Activated CD4-positive, alpha-beta memory T cell treated with anti-CD3 and anti-CD28 coated beads, Interleukin-2, amount 10 ng/mL, durations not matched to agents 7 days and 5 days (primary cell): ENCODE data around the gene SELENOO. TPM values are rescaled to one million over a fixed set of nuclear protein-coding genes. Genes with fewer than 3 reads are reported as not detected.
A peak's percentile ranks its signal among the peaks of the same experiment; 100 is the strongest.

Experiments
- CTCF ChIA-PET: fragments of 350-600 bp; sonication (Branson Sonifier 250); formaldehyde crosslinking; loops from one replicate; lab custom pipeline; 2021; ENCODE audit warnings: antibody characterized with exemption, inconsistent platforms; lab: Charles Lee
- POLR2A ChIA-PET: fragments of 350-600 bp; sonication (Branson Sonifier 250); formaldehyde crosslinking; loops from one replicate; lab custom pipeline; 2021; ENCODE audit warnings: antibody characterized with exemption; lab: Charles Lee
- DNase-seq: peaks from one replicate; pipeline ENCODE4 v3.0.0-alpha.2; 2020
- H3K27ac Mint-ChIP-seq: one replicate; pipeline ENCODE4 v1.8.0; 2021; ENCODE audit warnings: mild to moderate bottlenecking, mixed read lengths
- H3K27me3 Mint-ChIP-seq: one replicate; pipeline ENCODE4 v1.8.0; 2021; ENCODE audit warnings: mixed read lengths
- H3K36me3 Mint-ChIP-seq: one replicate; pipeline ENCODE4 v1.8.0; 2021; ENCODE audit warnings: low read depth, mixed read lengths
- H3K4me1 Mint-ChIP-seq: one replicate; pipeline ENCODE4 v1.8.0; 2021; ENCODE audit warnings: mixed read lengths
- H3K4me3 Mint-ChIP-seq: one replicate; pipeline ENCODE4 v1.8.0; 2021; ENCODE audit warnings: mild to moderate bottlenecking, mixed read lengths
- H3K9me3 Mint-ChIP-seq: one replicate; pipeline ENCODE4 v1.8.0; 2021; ENCODE audit warnings: mixed read lengths
- total RNA-seq, 2 experiments: library from RNA; stranded (reverse); gene quantifications; one replicate each; pipeline ENCODE4 v1.2.3, GENCODE V29; 2021

The SELENOO gene
- total RNA-seq, 2 experiments from 2014 or later, result 21.5 TPM

DNA sequence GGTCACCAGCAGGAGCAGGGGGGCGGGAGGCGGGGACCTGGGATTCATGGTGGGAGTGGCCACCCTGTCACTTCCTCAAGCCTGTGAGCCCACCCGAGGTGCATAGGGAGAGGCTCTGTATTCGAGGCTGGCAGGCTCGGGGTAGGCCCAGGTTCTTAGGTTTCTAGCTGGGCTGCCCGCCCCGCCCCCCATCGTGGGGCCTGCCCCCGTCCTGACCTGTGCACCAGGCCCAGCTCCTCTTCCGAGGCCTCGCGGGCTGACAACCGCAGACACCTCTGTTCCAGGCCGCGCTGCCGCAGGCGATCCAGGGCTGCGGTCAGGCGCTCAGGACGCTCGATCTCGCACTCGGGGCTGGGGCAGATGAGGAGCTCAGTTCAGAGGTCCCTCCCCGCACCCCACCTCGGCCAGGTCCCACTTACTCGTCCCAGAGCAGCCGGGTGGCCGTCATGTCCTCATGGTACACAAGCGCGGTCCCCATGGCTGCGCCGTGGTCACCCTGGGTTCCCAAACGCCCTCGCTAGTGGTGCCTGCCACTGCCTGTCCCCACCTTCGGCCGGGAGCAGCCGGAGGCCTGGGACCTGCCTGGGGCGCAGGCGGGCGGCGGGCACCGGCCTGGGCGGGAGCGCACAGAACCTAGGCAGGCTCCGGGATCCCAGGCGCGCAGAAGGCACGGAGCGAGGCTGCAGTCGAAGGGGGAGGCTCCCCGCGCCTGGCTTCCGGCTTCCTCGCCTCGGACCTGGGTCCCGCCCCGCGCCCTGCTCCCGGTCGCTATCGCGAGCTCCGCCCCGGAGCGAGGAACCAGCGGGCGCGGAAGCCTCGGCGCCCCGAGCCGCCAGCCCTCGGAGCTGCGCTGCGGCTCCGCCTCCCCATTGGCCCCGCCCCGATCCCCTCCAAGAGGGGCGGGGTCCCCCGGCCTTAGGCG lies 50.0 kb downstream of the SELENOO start, which contains the start of gene HDAC10:
TSS of gene HDAC10 (minus strand) at position 711 of the 922 bp plus-strand sequence. CDS start at position 478, 233 bp downstream.
- no peaks in the 10 kb centered on the region for H3K9me3 Mint-ChIP-seq
- ChIA-PET CTCF (interaction anchor here (0.6 to 3.4 kb wide), 14 partner anchors 8 to 370 kb away, joined by 3 to 25 read pairs (median 4); partner anchors contain the start of gene SCO2), POLR2A (interaction anchor here (1.0 to 3.2 kb wide), 14 partner anchors 9 to 370 kb away, joined by 3 to 21 read pairs (median 4); partner anchors contain the start of genes LMF2, MAPK11, MAPK12 and NCAPH2)
- H3K4me1 Mint-ChIP-seq, result peaks cover 29% of the 10 kb centered on the region
- H3K36me3 Mint-ChIP-seq, result peaks cover 8% of the 10 kb centered on the region
- no peaks in the 10 kb centered on the region for H3K27me3 Mint-ChIP-seq
- peak within 1 kb of the TSS; percentile 69 for H3K27ac Mint-ChIP-seq
- peak; percentile 90 for DNase-seq
- peak within 1 kb of the TSS; percentile 82 for H3K4me3 Mint-ChIP-seq

DNA sequence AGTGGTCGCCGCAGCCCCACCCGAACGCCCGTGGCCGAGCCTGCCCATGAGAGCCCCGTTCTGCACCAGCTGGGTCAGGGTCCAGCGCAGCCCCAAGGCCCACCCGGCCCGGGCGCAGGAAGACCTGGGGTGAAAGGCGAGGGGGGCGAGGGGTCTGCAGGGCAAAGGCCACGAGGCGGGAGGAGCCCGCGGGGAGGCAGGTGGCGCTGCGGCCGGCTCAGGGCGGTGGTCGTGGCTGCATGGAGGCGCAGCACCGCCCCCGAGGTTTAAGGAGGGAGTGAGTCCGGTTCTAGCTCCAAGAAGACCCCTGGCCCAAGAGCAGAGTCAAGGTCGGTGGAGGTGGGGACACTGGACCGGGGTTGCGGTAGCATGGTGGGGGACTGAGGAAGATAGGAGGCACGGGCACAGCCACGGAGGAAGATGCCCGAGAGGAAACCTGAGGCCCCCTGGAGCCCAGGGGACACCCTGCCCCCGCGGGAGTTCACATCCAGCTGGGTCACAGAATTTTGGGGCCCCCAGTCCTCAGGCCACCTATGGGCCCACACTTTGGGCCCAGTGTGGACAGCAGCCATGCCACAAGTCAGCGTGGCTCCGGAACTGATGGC lies 50.8 kb downstream of the SELENOO start:
- Mint-ChIP-seq H3K4me1 (peaks cover 24% of the 10 kb centered on the region), H3K4me3 (peak overlapping the region; percentile 21), H3K27ac (no peak overlapping the region), H3K36me3 (peaks cover 8% of the 10 kb centered on the region), H3K27me3 (no peaks in the 10 kb centered on the region), H3K9me3 (no peaks in the 10 kb centered on the region)
- ChIA-PET CTCF (interaction anchor here (0.8 to 3.4 kb wide), 15 partner anchors 9 to 369 kb away, joined by 3 to 25 read pairs (median 4); partner anchors contain the start of gene SCO2), POLR2A (interaction anchor here (0.8 to 3.2 kb wide), 13 partner anchors 10 to 369 kb away, joined by 3 to 21 read pairs (median 4); partner anchors contain the start of genes LMF2, MAPK11, MAPK12 and NCAPH2)
- no peak for DNase-seq

DNA sequence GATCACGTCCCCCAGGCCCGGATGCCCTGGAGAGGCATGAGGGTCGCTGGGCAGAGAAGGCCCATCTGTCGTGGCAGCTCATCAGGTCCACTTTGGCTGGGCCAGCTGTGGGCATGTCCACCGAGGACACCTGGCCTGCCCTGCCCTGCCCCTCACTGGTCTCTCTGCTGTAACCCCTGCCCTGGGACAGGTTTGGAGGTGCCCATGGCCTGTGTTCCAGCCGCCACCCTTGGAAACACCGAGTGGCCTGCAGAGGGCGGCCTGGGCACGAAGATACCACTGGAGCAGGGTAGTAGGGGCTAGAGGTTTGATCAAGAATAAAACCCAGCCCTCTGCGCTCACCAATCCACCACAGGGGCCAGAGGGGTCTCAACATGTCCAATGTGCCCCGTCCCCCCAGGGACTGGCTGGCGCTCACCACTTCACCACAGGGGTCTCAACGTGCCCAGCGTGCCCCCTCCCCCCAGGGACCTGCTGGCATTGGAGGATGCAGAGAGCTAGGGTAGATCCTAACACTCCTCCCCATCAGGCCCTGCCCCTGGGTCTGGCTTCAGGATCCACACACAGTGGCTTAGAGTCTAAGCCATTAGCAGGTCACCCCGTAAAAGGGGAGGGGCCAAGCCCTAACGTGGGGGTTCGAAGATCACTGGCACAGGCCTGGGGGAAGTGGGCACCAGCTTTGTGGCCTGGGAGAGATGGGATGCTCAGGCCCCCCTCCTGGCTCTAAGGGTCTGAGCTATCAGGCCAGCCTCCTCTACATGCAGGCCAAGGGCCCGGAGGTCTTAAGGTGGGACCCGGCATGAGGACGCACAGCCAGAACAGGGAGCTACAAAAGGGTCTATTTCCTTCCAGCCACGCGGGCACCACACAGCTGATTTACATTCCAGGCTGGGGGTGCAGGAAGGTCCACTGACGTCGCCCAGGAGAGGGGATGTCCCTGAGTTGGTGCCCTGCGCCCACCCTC lies 51.6 kb downstream of the SELENOO start:
- H3K27me3 Mint-ChIP-seq, result no peaks in the 10 kb centered on the region
- peaks cover 21% of the 10 kb centered on the region for H3K4me1 Mint-ChIP-seq
- no peaks in the 10 kb centered on the region for H3K9me3 Mint-ChIP-seq
- CTCF ChIA-PET, result interaction anchor here (0.9 to 3.4 kb wide), 11 partner anchors 10 to 273 kb away, joined by 3 to 25 read pairs (median 4); partner anchors contain the start of gene SCO2
- H3K4me3 Mint-ChIP-seq, result peak overlapping the region; percentile 21
- POLR2A ChIA-PET, result interaction anchor here (0.8 to 3.2 kb wide), 8 partner anchors 9 to 276 kb away, joined by 3 to 21 read pairs (median 12); partner anchors contain the start of genes MAPK11, MAPK12 and SCO2
- peak; percentile 77 for DNase-seq
- no peak overlapping the region for H3K27ac Mint-ChIP-seq
- peaks cover 6% of the 10 kb centered on the region for H3K36me3 Mint-ChIP-seq

DNA sequence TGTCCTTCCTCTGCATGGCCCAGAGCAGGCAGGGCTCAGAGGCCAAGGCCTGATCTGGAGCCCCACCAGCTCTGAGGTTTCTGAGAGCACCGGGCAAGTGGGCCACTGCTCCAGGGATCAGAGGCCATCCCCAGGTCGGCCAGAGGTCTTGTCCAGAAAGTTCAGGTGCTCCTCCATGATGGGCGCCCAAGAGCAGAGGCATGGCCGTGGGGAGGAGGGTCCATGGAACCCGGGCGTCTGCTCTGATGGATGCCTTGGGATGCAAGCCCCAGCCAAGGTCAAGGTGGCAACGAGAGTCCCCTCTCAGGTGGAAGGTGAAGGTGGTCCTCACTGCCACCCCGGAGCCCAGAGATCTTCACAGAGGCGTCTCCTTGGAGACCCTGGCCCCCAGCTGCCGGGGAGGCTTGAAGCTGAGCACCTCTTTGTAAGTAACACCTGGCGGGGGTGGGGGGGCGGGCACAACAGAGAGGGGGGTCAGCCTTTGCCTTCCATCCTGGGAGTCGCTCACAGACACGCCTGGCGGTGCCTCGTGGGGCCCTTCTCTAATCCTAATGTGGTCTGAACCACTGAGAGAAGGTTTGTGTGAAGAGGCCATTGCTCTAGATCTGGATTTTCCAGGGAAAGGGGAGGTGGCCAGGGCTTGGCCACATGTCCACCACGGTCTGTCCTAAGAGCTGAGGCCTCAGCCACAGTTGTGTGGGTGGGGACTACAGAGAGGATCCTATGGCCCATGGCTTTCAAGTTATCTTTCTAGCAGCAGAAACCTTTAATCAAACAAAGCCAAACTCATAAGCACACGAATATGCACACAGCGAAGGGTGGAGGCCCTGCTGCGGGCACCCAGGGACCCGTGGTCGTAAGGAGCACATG lies 52.5 kb downstream of the SELENOO start:
- ChIA-PET POLR2A (interaction anchor here (3.2 kb wide), 1 partner anchor 8 kb away, joined by 21 read pairs; the partner anchor contains the start of gene MAPK12), CTCF (interaction anchor here (0.9 to 3.4 kb wide), 6 partner anchors 11 to 245 kb away, joined by 3 to 25 read pairs (median 6); no protein-coding TSS in a partner anchor)
- H3K9me3 Mint-ChIP-seq, result no peaks in the 10 kb centered on the region
- no peak overlapping the region for H3K4me3 Mint-ChIP-seq
- no peak overlapping the region for H3K27ac Mint-ChIP-seq
- DNase-seq, result no peak
- no peaks in the 10 kb centered on the region for H3K36me3 Mint-ChIP-seq
- H3K27me3 Mint-ChIP-seq, result no peaks in the 10 kb centered on the region
- peaks cover 14% of the 10 kb centered on the region for H3K4me1 Mint-ChIP-seq

DNA sequence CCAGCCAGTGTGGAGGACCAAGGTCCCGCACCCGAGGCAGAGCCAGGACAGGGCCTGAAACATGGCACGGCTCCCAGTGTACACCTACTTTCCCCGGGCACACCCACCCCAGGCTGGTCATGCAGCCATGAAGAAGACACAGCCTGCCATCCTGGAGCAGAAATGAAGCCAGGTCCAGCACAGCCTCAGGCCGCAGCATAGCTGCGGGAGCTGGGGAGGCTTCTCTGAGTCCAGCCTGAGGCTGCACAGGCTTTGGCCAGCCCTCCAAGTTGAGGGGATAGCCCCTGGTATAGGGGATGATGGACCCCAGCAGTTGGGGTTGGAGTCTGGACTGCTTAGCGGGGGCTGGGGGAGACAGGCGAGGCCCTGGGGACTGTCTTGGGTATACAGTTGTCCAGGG lies 53.1 kb downstream of the SELENOO start:
- DNase-seq, result no peak
- no peak overlapping the region for H3K27ac Mint-ChIP-seq
- peaks cover 14% of the 10 kb centered on the region for H3K4me1 Mint-ChIP-seq
- peaks cover under 1% of the 10 kb centered on the region for H3K27me3 Mint-ChIP-seq
- POLR2A ChIA-PET, result no interaction called here
- CTCF ChIA-PET, result no interaction called here
- H3K36me3 Mint-ChIP-seq, result no peaks in the 10 kb centered on the region
- H3K4me3 Mint-ChIP-seq, result no peak overlapping the region
- H3K9me3 Mint-ChIP-seq, result no peaks in the 10 kb centered on the region

DNA sequence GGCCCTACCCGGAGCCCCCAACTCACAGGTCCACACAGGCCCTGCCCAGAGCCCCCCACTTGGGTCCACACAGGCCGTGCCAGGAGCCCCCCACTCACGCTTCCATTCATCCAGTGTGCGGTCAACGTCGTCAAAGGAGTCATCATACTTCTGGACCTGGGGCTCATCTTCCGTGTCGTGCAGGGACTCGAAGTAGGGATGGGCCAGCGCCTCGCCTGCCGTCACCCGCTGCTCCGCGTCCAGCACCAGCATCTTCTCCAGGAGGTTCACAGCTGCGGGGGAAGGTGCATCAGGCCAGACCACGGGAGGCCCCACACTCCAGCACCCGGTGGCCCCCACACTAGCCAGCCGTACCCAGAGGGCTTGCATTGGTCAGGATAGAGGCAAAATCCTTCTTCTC lies 54.3 kb downstream of the SELENOO start:
- Mint-ChIP-seq H3K4me1 (peaks cover 9% of the 10 kb centered on the region), H3K27me3 (peaks cover 3% of the 10 kb centered on the region), H3K36me3 (no peaks in the 10 kb centered on the region), H3K9me3 (no peaks in the 10 kb centered on the region), H3K27ac (no peak overlapping the region), H3K4me3 (no peak overlapping the region)
- ChIA-PET POLR2A (no interaction called here), CTCF (interaction anchor here (1.7 kb wide), 1 partner anchor 87 kb away, joined by 4 read pairs; no protein-coding TSS in a partner anchor)
- no peak for DNase-seq

DNA sequence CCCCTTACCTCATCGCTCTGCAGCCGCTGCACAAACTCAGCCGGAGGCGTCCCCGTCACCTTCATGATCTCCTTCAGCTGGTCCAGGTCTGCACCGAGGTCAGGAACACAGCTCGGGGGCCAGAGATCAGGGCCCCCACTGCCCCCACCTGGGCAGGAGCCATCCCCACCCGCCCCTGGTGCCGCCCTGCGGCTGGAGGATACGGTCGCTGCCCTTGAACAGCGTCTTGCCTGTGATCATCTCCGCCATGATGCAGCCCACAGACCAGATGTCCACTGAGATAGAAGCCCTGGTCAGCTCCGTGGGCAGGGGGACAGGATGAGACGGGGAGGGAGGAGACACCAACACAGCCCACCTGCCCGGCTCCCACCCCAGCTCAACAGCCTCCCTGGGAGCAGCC lies 54.8 kb downstream of the SELENOO start:
- peaks cover 4% of the 10 kb centered on the region for H3K4me1 Mint-ChIP-seq
- no peak for DNase-seq
- no peaks in the 10 kb centered on the region for H3K36me3 Mint-ChIP-seq
- H3K9me3 Mint-ChIP-seq, result no peaks in the 10 kb centered on the region
- H3K27ac Mint-ChIP-seq, result no peak overlapping the region
- ChIA-PET CTCF (interaction anchor here (0.8 to 1.7 kb wide), 2 partner anchors 14 to 86 kb away, joined by 3 to 4 read pairs; no protein-coding TSS in a partner anchor), POLR2A (interaction anchor here (1.0 kb wide), 1 partner anchor 12 kb away, joined by 3 read pairs; no protein-coding TSS in a partner anchor)
- H3K27me3 Mint-ChIP-seq, result peaks cover 3% of the 10 kb centered on the region
- H3K4me3 Mint-ChIP-seq, result no peak overlapping the region

DNA sequence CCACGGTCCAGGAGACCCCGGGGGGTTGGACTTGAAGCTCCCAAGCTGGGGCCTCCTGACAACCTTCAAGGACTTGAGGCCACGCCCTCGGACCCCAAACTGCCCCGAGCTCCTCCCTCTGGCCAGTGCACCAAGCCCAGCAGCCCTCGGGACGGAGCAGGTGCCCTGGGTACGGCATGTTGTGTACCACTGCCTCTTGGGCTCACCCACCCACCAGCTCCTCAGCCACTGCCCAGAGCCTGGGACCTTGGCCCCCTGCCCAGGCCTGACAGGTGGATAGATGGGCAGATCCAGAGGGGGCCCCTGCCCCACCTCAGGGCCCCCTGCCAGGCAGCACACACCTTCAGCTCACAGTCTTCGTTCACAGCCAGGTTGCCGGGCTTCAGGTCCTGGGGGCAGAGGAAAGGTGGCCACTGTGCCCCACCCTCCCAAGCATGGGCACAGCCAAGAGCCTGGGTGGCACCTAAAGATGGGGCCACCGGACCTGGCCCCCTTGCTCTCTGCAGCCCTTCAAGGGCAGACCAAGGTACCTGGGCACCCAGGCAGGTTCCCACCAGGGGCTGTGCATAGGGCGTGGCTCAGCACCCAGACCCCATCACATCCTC lies 55.5 kb downstream of the SELENOO start:
- POLR2A ChIA-PET, result interaction anchor here (1.0 kb wide), 1 partner anchor 13 kb away, joined by 3 read pairs; no protein-coding TSS in a partner anchor
- no peaks in the 10 kb centered on the region for H3K9me3 Mint-ChIP-seq

DNA sequence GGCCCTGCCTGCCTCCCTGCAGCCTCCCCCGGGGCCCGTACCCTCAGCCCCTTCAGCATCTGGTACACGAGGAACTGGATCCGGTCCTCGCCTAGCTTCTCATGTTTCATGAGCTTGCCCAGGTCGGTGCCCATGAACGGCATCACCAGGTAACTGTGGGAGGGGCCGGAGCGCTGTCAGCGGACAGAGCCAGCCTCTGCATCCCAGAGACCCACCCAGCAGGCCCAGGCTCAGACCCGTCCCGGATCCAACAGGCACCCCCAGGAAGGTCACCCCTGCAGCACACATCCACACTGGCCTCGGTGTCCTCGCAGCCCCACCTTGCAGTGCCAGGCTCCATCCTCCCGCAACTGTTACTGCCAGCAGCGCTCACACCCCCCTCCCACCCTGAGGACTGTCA lies 56.2 kb downstream of the SELENOO start:
- Mint-ChIP-seq H3K9me3 (no peaks in the 10 kb centered on the region), H3K27me3 (peaks cover 5% of the 10 kb centered on the region), H3K27ac (no peak overlapping the region), H3K36me3 (no peaks in the 10 kb centered on the region), H3K4me1 (peaks cover 2% of the 10 kb centered on the region), H3K4me3 (no peak overlapping the region)
- DNase-seq, result no peak
- POLR2A ChIA-PET, result no interaction called here
- CTCF ChIA-PET, result no interaction called here

More for the DNA sequence above, 55.5 kb downstream of the SELENOO start:
- CTCF ChIA-PET, result interaction anchor here (0.8 to 1.7 kb wide), 2 partner anchors 14 to 86 kb away, joined by 3 to 4 read pairs; no protein-coding TSS in a partner anchor
- Mint-ChIP-seq H3K27me3 (peaks cover 3% of the 10 kb centered on the region), H3K4me1 (peaks cover 2% of the 10 kb centered on the region), H3K27ac (no peak overlapping the region), H3K36me3 (no peaks in the 10 kb centered on the region), H3K4me3 (no peak overlapping the region)
- no peak for DNase-seq

DNA sequence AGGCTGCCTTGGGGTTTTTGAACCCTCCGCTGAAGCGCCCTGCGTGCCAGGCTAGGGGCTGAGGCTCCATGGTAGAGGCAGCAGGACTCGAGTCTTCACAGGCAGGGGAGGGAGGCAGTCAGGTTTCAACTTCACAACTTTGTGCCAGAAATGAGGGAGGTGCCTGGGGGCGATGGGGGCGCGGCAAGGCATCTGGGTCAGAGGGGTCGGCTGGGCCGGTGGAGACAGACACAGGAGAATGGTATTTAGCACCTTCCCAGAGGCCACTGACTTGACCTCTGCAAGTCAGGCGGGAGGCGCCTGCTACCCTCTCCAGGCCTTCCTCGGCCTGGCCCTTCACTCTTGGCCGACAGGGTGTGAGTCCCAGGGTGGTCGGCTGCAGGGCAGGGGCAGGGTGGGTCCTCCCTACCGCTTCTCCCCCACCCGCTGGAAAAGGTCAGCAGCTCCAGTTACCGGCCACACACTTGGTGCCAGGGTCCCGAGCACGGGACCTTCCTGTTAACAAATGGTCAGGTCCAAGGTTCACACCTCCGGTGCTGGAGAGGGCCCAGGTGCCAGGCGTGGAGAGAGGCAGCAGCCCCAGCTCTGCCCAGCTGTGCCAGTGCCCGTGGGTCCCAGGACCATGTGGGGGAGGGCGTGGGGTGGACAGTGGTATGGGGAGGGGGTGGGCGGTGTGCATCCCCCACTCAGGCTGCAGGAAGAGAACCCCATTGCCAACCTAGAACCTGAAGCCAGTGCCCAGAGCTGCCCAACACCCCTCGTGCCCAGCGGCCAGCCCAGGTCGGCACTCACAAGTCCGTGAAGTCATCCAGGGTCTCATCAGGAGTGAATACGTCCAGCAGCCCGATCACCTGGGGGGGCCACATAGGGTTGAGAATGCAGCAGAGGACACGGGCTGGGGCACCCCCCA lies 56.9 kb downstream of the SELENOO start:
- Mint-ChIP-seq H3K4me3 (no peak overlapping the region), H3K36me3 (no peaks in the 10 kb centered on the region), H3K27ac (no peak overlapping the region), H3K4me1 (peaks cover 8% of the 10 kb centered on the region), H3K9me3 (no peaks in the 10 kb centered on the region), H3K27me3 (peaks cover 12% of the 10 kb centered on the region)
- POLR2A ChIA-PET, result no interaction called here
- CTCF ChIA-PET, result no interaction called here
- DNase-seq, result no peak
